A673 (cell line): ENCODE results near the gene TNPO3. TPM values are rescaled to one million over a fixed set of nuclear protein-coding genes. Genes with fewer than 3 reads are reported as not detected.

Experiments used
- BruUV-seq: library from RNA; stranded (reverse); fragments of 400-500 nt; replicated peaks from 2 replicates; lab custom pipeline; 2021; lab: Mats Ljungman, UMichigan
- CTCF ChIA-PET: fragments of 300-600 bp; sonication (Branson Sonifier 250); formaldehyde crosslinking; loops from one replicate; lab custom pipeline; 2022; ENCODE audit warnings: antibody characterized with exemption; lab: Charles Lee
- POLR2A ChIA-PET: fragments of 300-600 bp; sonication (Branson Sonifier 250); formaldehyde crosslinking; loops from one replicate; lab custom pipeline; 2022; ENCODE audit warnings: antibody characterized with exemption; ENCODE audit not compliant: low non-redundant PET; lab: Charles Lee
- DNase-seq: peaks from one replicate; pipeline ENCODE4 v3.0.0-alpha.2; 2015; ENCODE audit warnings: low spot score
- H3K27ac ChIP-seq: fragments of 200-600 bp; sonication (generic); 2 replicates; pipeline ENCODE4 v1.5.1; 2016; ENCODE audit warnings: mixed run types, low read depth, mild to moderate bottlenecking, mixed read lengths, antibody characterized with exemption, low read length; ENCODE audit not compliant: poor library complexity, severe bottlenecking
- H3K27me3 ChIP-seq: fragments of 200-600 bp; sonication (generic); replicated peaks from 2 replicates; pipeline ENCODE4 v1.6.1; 2017; ENCODE audit warnings: mixed run types, low read depth, mild to moderate bottlenecking, mixed read lengths, antibody characterized with exemption, low read length; ENCODE audit not compliant: insufficient read depth, poor library complexity
- H3K36me3 ChIP-seq: fragments of 200-600 bp; sonication (generic); 2 replicates; pipeline ENCODE4 v1.6.1; 2016; ENCODE audit warnings: mixed run types, mild to moderate bottlenecking, mixed read lengths, antibody characterized with exemption, low read length; ENCODE audit not compliant: insufficient read depth, poor library complexity, severe bottlenecking
- H3K4me1 ChIP-seq: fragments of 200-600 bp; sonication (generic); 2 replicates; pipeline ENCODE4 v1.6.1; 2017; ENCODE audit warnings: mixed run types, mild to moderate bottlenecking, mixed read lengths, antibody characterized with exemption, low read length; ENCODE audit not compliant: insufficient read depth, poor library complexity, severe bottlenecking
- H3K4me3 ChIP-seq: fragments of 200-600 bp; sonication (generic); 2 replicates; pipeline ENCODE4 v1.5.1; 2016; ENCODE audit warnings: low read depth, mixed run types, mild to moderate bottlenecking, mixed read lengths, low read length; ENCODE audit not compliant: poor library complexity, severe bottlenecking
- H3K9me3 ChIP-seq: fragments of 200-600 bp; sonication (generic); 2 replicates; pipeline ENCODE4 v1.6.1; 2016; ENCODE audit warnings: mixed run types, low read depth, mild to moderate bottlenecking, mixed read lengths, antibody characterized with exemption, low read length; ENCODE audit not compliant: poor library complexity, severe bottlenecking
- CTCF ChIP-seq: fragments of 300-800, 200-600 bp; sonication (generic); conservative IDR thresholded peaks from 2 replicates; pipeline ENCODE4 v1.5.1; 2017; ENCODE audit warnings: low read depth, mild to moderate bottlenecking, antibody characterized with exemption, low read length, moderate library complexity, mixed read lengths
- EZH2 ChIP-seq: fragments of 200-600 bp; sonication (generic); IDR thresholded peaks from 2 replicates; pipeline ENCODE4 v1.6.1; 2017; ENCODE audit warnings: borderline replicate concordance, low read depth, mild to moderate bottlenecking, mixed read lengths, antibody characterized with exemption, low read length; ENCODE audit not compliant: poor library complexity, severe bottlenecking
- intact Hi-C: fragments of 100-400 bp; cut with micrococcal nuclease; formaldehyde crosslinking; loops from one replicate; pipeline ENCODE4 v1.10.0; 2022; ENCODE audit not compliant: unreplicated experiment
- total RNA-seq: library from RNA; stranded (reverse); gene quantifications from 2 replicates; pipeline ENCODE4 v1.2.3, GENCODE V29; 2021

TNPO3 gene
- total RNA-seq, 1 experiment from 2014 or later, result 77.8 TPM

GRCh38 chr7:128928882-128929788, 125.8 kb downstream of the TNPO3 start:
- no peak overlapping the region for H3K27ac ChIP-seq
- TF ChIP-seq CTCF (no peak), EZH2 (no peak)
- POLR2A ChIA-PET, result no interaction called here
- H3K9me3 ChIP-seq, result no peaks in the 10 kb centered on the region
- H3K4me3 ChIP-seq, result no peak overlapping the region
- no peak for DNase-seq
- H3K4me1 ChIP-seq, result no peaks in the 10 kb centered on the region
- no peaks in the 10 kb centered on the region for H3K36me3 ChIP-seq
- intact Hi-C loops, result no loop called here
- no peaks in the 10 kb centered on the region for H3K27me3 ChIP-seq
- CTCF ChIA-PET, result no interaction called here
- no TSS peak for BruUV-seq

- no TSS peak for BruUV-seq
- H3K4me1 ChIP-seq, result no peaks in the 10 kb centered on the region
Measured at GRCh38 chr7:128928159-128928813, 126.6 kb downstream of the TNPO3 start.

More at GRCh38 chr7:128928159-128928813, 126.6 kb downstream of the TNPO3 start:
- CTCF ChIA-PET, result no interaction called here
- POLR2A ChIA-PET, result no interaction called here
- H3K27me3 ChIP-seq, result no peaks in the 10 kb centered on the region
- TF ChIP-seq CTCF, result no peak
- TF ChIP-seq EZH2, result no peak
- H3K36me3 ChIP-seq, result no peaks in the 10 kb centered on the region
- H3K9me3 ChIP-seq, result no peaks in the 10 kb centered on the region
- no peak for DNase-seq
- intact Hi-C loops, result no loop called here
- H3K27ac ChIP-seq, result no peak overlapping the region
- H3K4me3 ChIP-seq, result no peak overlapping the region
